Astrocyte (in vitro differentiated cells and primary cell): ENCODE data around the gene RPS6KA4. TPM values are rescaled to one million over a fixed set of nuclear protein-coding genes. Genes with fewer than 3 reads are reported as not detected.

Source experiments
- DNase-seq: peaks from one replicate; pipeline ENCODE4 v3.0.0-alpha.2; 2010; ENCODE audit warnings: low read depth
- FAIRE-seq: peaks from 2 replicates; lab custom pipeline; 2011; peaks lifted over from hg19 to GRCh38; lab: Jason Lieb, UNC
- H2AFZ ChIP-seq: 2 replicates; pipeline ENCODE4 v1.6.0; 2012; ENCODE audit warnings: low read depth, low read length, inconsistent platforms
- H3K27ac ChIP-seq: 2 replicates; pipeline ENCODE4 v1.5.1; 2011; ENCODE audit warnings: low read depth, low read length, inconsistent platforms
- H3K27me3 ChIP-seq: 2 replicates; pipeline ENCODE4 v1.6.0; 2011; ENCODE audit warnings: low read length, inconsistent platforms; ENCODE audit not compliant: insufficient read depth
- H3K36me3 ChIP-seq: 2 replicates; pipeline ENCODE4 v1.5.1; 2011; ENCODE audit warnings: low read length, inconsistent platforms; ENCODE audit not compliant: insufficient read depth
- H3K4me1 ChIP-seq: 2 replicates; pipeline ENCODE4 v1.5.1; 2011; ENCODE audit warnings: low read length, inconsistent platforms; ENCODE audit not compliant: insufficient read depth
- H3K4me2 ChIP-seq: 2 replicates; pipeline ENCODE4 v1.6.0; 2012; ENCODE audit warnings: low read length, inconsistent platforms
- H3K4me3 ChIP-seq: 2 replicates; pipeline ENCODE4 v1.5.1; 2011; ENCODE audit warnings: low read depth, mild to moderate bottlenecking, low read length, inconsistent platforms; ENCODE audit not compliant: insufficient read depth
- H3K79me2 ChIP-seq: 2 replicates; pipeline ENCODE4 v1.6.0; 2012; ENCODE audit warnings: mild to moderate bottlenecking, low read length, inconsistent platforms; ENCODE audit not compliant: insufficient read depth
- H3K9ac ChIP-seq: 2 replicates; pipeline ENCODE4 v1.6.0; 2012; ENCODE audit warnings: mild to moderate bottlenecking, low read length, inconsistent platforms
- H3K9me3 ChIP-seq: 2 replicates; pipeline ENCODE4 v1.5.1; 2012; ENCODE audit warnings: low read depth, mild to moderate bottlenecking, low read length, inconsistent platforms; ENCODE audit not compliant: insufficient read depth
- H4K20me1 ChIP-seq: 2 replicates; pipeline ENCODE4 v1.6.0; 2012; ENCODE audit warnings: low read length, inconsistent platforms; ENCODE audit not compliant: insufficient read depth
- H3K27ac Mint-ChIP-seq: one replicate; pipeline ENCODE4 v1.8.0; 2021; ENCODE audit warnings: mild to moderate bottlenecking, mixed read lengths; ENCODE audit not compliant: unreplicated experiment
- H3K27me3 Mint-ChIP-seq: one replicate; pipeline ENCODE4 v1.8.0; 2021; ENCODE audit warnings: low read depth, mixed read lengths; ENCODE audit not compliant: unreplicated experiment
- H3K36me3 Mint-ChIP-seq: one replicate; pipeline ENCODE4 v1.8.0; 2021; ENCODE audit warnings: low read depth, mixed read lengths; ENCODE audit not compliant: unreplicated experiment
- H3K4me1 Mint-ChIP-seq: one replicate; pipeline ENCODE4 v1.8.0; 2021; ENCODE audit warnings: low read depth, mixed read lengths; ENCODE audit not compliant: unreplicated experiment
- H3K4me3 Mint-ChIP-seq: one replicate; pipeline ENCODE4 v1.8.0; 2021; ENCODE audit warnings: mild to moderate bottlenecking, moderate library complexity, mixed read lengths; ENCODE audit not compliant: unreplicated experiment
- H3K9me3 Mint-ChIP-seq: one replicate; pipeline ENCODE4 v1.8.0; 2021; ENCODE audit warnings: mild to moderate bottlenecking, mixed read lengths; ENCODE audit not compliant: unreplicated experiment
- EZH2 ChIP-seq: IDR thresholded peaks from 2 replicates; pipeline ENCODE4 v1.6.1; 2012; ENCODE audit warnings: mild to moderate bottlenecking, low read length, inconsistent platforms; ENCODE audit not compliant: insufficient read depth
- total RNA-seq: library from RNA; stranded (reverse); gene quantifications from 2 replicates; pipeline ENCODE4 v1.2.1, GENCODE V29; 2021
- TF ChIP-seq, protein P1 (sequence below): IDR thresholded peaks from 2 replicates; pipeline ENCODE4 v1.5.1; 2011; ENCODE audit warnings: low read depth, mild to moderate bottlenecking, inconsistent platforms, low read length, moderate library complexity; ENCODE audit not compliant: insufficient read depth

The RPS6KA4 gene
- total RNA-seq, 1 donor from 2014 or later, result 36.2 TPM

DNA sequence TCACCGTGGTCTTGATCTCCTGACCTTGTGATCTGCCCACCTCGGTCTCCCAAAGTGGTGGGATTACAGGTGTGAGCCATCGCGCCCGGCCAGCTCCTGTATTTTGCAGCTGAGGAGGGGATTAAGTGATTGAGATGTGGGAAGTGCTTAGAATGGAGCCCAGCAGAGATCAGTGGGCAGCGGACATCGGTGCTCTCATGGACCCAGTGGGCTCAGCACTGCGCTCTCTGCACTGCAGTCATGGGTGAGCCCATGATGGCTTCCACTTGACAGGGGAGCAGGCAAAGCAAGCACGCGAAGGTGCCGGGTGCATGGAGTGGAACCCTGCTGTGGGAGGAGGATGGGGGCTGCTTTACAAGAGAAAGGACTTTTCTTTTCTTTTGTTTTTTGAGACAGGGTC lies 28.1 kb upstream of the RPS6KA4 start:
- peaks cover 2% of the 10 kb centered on the region for H3K36me3 Mint-ChIP-seq
- no peaks in the 10 kb centered on the region for H3K36me3 ChIP-seq
- peaks cover 11% of the 10 kb centered on the region for H3K4me1 Mint-ChIP-seq
- H3K9me3 Mint-ChIP-seq, result peaks cover 2% of the 10 kb centered on the region
- DNase-seq (no peak), FAIRE-seq (no peak)
- H3K27me3 Mint-ChIP-seq, result peaks cover 9% of the 10 kb centered on the region
- no peak overlapping the region for H3K27ac ChIP-seq
- no peak overlapping the region for H3K4me3 ChIP-seq
- H3K27me3 ChIP-seq, result no peaks in the 10 kb centered on the region
- H3K4me3 Mint-ChIP-seq, result no peak overlapping the region
- H3K4me1 ChIP-seq, result peaks cover 16% of the 10 kb centered on the region
- no peak overlapping the region for H3K9ac ChIP-seq
- H3K9me3 ChIP-seq, result no peaks in the 10 kb centered on the region
- no peak overlapping the region for H3K27ac Mint-ChIP-seq
- H3K4me2 ChIP-seq, result no peak overlapping the region
- H3K79me2 ChIP-seq, result no peaks in the 10 kb centered on the region
- peaks cover 4% of the 10 kb centered on the region for H4K20me1 ChIP-seq
- no peak overlapping the region for H2AFZ ChIP-seq
- TF ChIP-seq EZH2, result no peak
- TF ChIP-seq, protein P1, sequence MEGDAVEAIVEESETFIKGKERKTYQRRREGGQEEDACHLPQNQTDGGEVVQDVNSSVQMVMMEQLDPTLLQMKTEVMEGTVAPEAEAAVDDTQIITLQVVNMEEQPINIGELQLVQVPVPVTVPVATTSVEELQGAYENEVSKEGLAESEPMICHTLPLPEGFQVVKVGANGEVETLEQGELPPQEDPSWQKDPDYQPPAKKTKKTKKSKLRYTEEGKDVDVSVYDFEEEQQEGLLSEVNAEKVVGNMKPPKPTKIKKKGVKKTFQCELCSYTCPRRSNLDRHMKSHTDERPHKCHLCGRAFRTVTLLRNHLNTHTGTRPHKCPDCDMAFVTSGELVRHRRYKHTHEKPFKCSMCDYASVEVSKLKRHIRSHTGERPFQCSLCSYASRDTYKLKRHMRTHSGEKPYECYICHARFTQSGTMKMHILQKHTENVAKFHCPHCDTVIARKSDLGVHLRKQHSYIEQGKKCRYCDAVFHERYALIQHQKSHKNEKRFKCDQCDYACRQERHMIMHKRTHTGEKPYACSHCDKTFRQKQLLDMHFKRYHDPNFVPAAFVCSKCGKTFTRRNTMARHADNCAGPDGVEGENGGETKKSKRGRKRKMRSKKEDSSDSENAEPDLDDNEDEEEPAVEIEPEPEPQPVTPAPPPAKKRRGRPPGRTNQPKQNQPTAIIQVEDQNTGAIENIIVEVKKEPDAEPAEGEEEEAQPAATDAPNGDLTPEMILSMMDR, result no peak

DNA sequence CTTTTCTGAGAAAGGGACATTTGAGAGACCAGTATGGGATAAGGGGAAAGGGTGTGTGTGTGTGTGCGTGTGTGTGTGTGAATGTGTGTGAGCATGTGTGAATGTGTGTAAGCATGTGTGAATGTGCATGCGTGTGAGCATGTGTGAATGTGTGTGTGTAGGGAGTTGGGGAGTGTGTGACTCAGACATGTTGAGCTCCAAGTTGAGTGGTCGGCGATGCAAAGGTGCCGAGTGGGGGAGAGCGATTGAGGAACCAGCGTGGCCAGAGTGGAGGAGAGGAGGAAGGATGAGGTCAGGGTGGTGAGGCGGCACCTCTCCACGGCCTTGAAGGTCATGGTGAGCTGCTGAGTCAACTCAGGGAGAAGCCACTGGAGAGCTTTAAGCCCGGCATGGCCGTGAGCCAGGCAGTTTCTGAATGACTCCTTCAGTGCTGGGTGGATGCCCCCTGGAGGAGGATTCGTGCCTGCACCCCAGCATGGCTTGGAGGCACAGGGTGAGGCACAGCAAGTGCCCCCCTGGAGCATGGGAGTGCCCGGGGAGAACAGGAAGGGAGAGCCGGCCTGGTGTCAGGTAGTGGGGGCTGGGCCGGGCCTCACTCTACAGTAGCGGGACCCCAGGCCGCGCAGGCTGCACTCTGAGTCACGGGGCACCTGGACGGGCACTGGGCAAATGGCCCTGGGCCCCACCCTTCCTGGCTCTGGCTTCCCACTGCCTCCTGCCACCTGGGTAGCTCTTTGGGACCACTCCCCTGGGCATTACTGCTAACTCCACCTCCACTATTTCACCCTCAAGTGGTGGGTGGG lies 27.2 kb upstream of the RPS6KA4 start:
- no peak overlapping the region for H3K4me3 Mint-ChIP-seq
- peaks cover 9% of the 10 kb centered on the region for H3K27me3 Mint-ChIP-seq
- peaks cover 2% of the 10 kb centered on the region for H3K9me3 Mint-ChIP-seq
- TF ChIP-seq EZH2, result no peak
- TF ChIP-seq, protein P1, result peak; percentile 44
- Histone ChIP-seq H3K4me3 (no peak overlapping the region), H3K9ac (no peak overlapping the region), H3K4me1 (peaks cover 16% of the 10 kb centered on the region), H2AFZ (peak overlapping the region; percentile 35), H3K27ac (no peak overlapping the region), H4K20me1 (peaks cover 4% of the 10 kb centered on the region), H3K27me3 (no peaks in the 10 kb centered on the region), H3K36me3 (no peaks in the 10 kb centered on the region), H3K9me3 (no peaks in the 10 kb centered on the region), H3K4me2 (peak overlapping the region; percentile 49), H3K79me2 (no peaks in the 10 kb centered on the region)
- FAIRE-seq (no peak), DNase-seq (peak; percentile 76)
- H3K36me3 Mint-ChIP-seq, result peaks cover 2% of the 10 kb centered on the region
- peaks cover 11% of the 10 kb centered on the region for H3K4me1 Mint-ChIP-seq
- no peak overlapping the region for H3K27ac Mint-ChIP-seq

DNA sequence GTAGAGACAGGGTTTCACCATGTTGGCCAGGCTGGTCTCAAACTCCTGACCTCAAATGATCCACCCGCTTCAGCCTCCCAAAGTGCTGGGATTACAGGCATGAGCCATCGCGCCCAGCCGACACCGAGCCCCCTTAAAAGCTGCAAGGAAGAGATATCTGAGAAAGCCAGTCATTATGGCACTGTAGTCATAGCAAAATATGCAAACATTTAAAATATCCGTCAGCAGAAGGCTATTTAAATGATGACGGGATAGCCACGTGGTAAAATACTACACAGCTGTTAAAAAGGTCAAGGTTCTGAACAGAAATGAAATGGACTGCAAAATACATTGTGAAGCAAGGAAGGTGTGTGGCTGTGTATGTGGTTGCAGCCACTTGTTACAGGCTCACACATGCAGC lies 25.4 kb upstream of the RPS6KA4 start:
- peaks cover 6% of the 10 kb centered on the region for H3K27me3 Mint-ChIP-seq
- FAIRE-seq (no peak), DNase-seq (no peak)
- TF ChIP-seq, protein P1, result no peak
- TF ChIP-seq EZH2, result no peak
- no peaks in the 10 kb centered on the region for H3K27me3 ChIP-seq
- no peak overlapping the region for H3K4me3 ChIP-seq
- H3K79me2 ChIP-seq, result no peaks in the 10 kb centered on the region
- no peaks in the 10 kb centered on the region for H3K36me3 Mint-ChIP-seq
- H3K4me1 ChIP-seq, result peaks cover 16% of the 10 kb centered on the region
- no peak overlapping the region for H3K4me2 ChIP-seq
- H3K9me3 ChIP-seq, result no peaks in the 10 kb centered on the region
- peaks cover 4% of the 10 kb centered on the region for H4K20me1 ChIP-seq
- H2AFZ ChIP-seq, result no peak overlapping the region
- H3K27ac Mint-ChIP-seq, result no peak overlapping the region
- peaks cover 11% of the 10 kb centered on the region for H3K4me1 Mint-ChIP-seq
- H3K36me3 ChIP-seq, result no peaks in the 10 kb centered on the region
- H3K9ac ChIP-seq, result no peak overlapping the region
- H3K27ac ChIP-seq, result no peak overlapping the region
- no peak overlapping the region for H3K4me3 Mint-ChIP-seq
- no peaks in the 10 kb centered on the region for H3K9me3 Mint-ChIP-seq
